Activated naive CD8-positive, alpha-beta T cell treated with anti-CD3 and anti-CD28 coated beads, Interleukin-2, amount 50 U/mL, for 24 hours (primary cell): Measurements from ENCODE around the gene FXYD1.

ENCODE experiments used
- ATAC-seq: fragments of 150-1000 bp; cut with Tn5 transposase; one replicate; pipeline ENCODE4 v1.10.0; 2021
- DNase-seq: peaks from one replicate; pipeline ENCODE4 v3.0.0; 2021
- H3K27ac Mint-ChIP-seq: one replicate; pipeline ENCODE4 v1.8.0; 2021; ENCODE audit warnings: mild to moderate bottlenecking, mixed read lengths
- H3K27me3 Mint-ChIP-seq: one replicate; pipeline ENCODE4 v1.8.0; 2021; ENCODE audit warnings: mixed read lengths
- H3K36me3 Mint-ChIP-seq: one replicate; pipeline ENCODE4 v1.8.0; 2021; ENCODE audit warnings: low read depth, mixed read lengths
- H3K4me1 Mint-ChIP-seq: one replicate; pipeline ENCODE4 v1.8.0; 2021; ENCODE audit warnings: mixed read lengths
- H3K4me3 Mint-ChIP-seq: one replicate; pipeline ENCODE4 v1.8.0; 2021; ENCODE audit warnings: mild to moderate bottlenecking, moderate library complexity, mixed read lengths
- H3K9me3 Mint-ChIP-seq: one replicate; pipeline ENCODE4 v1.8.0; 2021; ENCODE audit warnings: mixed read lengths

Gene FXYD1

GRCh38 chr19:35154525-35155406 is 16.1 kb downstream of the FXYD1 start, which contains the start of gene FXYD5:
FXYD5 (plus strand) TSS chr19:35154735; CDS start chr19:35155551, 816 bp downstream.
- Mint-ChIP-seq H3K9me3 (no peaks in the 10 kb centered on the region), H3K4me1 (peaks cover 55% of the 10 kb centered on the region), H3K27ac (peak within 1 kb of the TSS; percentile 99), H3K4me3 (peak within 1 kb of the TSS; percentile 96), H3K36me3 (peaks cover 43% of the 10 kb centered on the region), H3K27me3 (no peaks in the 10 kb centered on the region)
- ATAC-seq, result peak; percentile 89
- DNase-seq, result peak; percentile 86

- DNase-seq (peak; percentile 52), ATAC-seq (peak; percentile 14)
- Mint-ChIP-seq H3K27me3 (no peaks in the 10 kb centered on the region), H3K36me3 (peaks cover 49% of the 10 kb centered on the region), H3K4me3 (peak overlapping the region; percentile 96), H3K27ac (peak overlapping the region; percentile 99), H3K4me1 (peaks cover 56% of the 10 kb centered on the region), H3K9me3 (no peaks in the 10 kb centered on the region)
Measured at GRCh38 chr19:35155441-35155840, 16.8 kb downstream of the FXYD1 start.

GRCh38 chr19:35155981-35156672 is 17.5 kb downstream of the FXYD1 start:
- peak overlapping the region; percentile 99 for H3K27ac Mint-ChIP-seq
- peaks cover under 1% of the 10 kb centered on the region for H3K9me3 Mint-ChIP-seq
- DNase-seq (no peak), ATAC-seq (no peak)
- H3K4me1 Mint-ChIP-seq, result peaks cover 56% of the 10 kb centered on the region
- no peaks in the 10 kb centered on the region for H3K27me3 Mint-ChIP-seq
- H3K4me3 Mint-ChIP-seq, result peak overlapping the region; percentile 96
- H3K36me3 Mint-ChIP-seq, result peaks cover 56% of the 10 kb centered on the region

- H3K9me3 Mint-ChIP-seq, result peaks cover 5% of the 10 kb centered on the region
- H3K27me3 Mint-ChIP-seq, result no peaks in the 10 kb centered on the region
- H3K4me1 Mint-ChIP-seq, result peaks cover 60% of the 10 kb centered on the region
- ATAC-seq (no peak), DNase-seq (no peak)
- peaks cover 61% of the 10 kb centered on the region for H3K36me3 Mint-ChIP-seq
- H3K4me3 Mint-ChIP-seq, result peak overlapping the region; percentile 96
- peak overlapping the region; percentile 99 for H3K27ac Mint-ChIP-seq
Measured at GRCh38 chr19:35156673-35157014, 18.0 kb downstream of the FXYD1 start.

- Mint-ChIP-seq H3K4me3 (peak overlapping the region; percentile 96), H3K27ac (peak overlapping the region; percentile 99), H3K36me3 (peaks cover 69% of the 10 kb centered on the region), H3K4me1 (peaks cover 62% of the 10 kb centered on the region), H3K9me3 (peaks cover 10% of the 10 kb centered on the region), H3K27me3 (no peaks in the 10 kb centered on the region)
- DNase-seq (no peak), ATAC-seq (no peak)
Measured at GRCh38 chr19:35157431-35157830, 18.8 kb downstream of the FXYD1 start.

GRCh38 chr19:35159606-35160005 is 21.0 kb downstream of the FXYD1 start:
- ATAC-seq (no peak), DNase-seq (no peak)
- no peak overlapping the region for H3K27ac Mint-ChIP-seq
- peaks cover 90% of the 10 kb centered on the region for H3K36me3 Mint-ChIP-seq
- H3K4me1 Mint-ChIP-seq, result peaks cover 56% of the 10 kb centered on the region
- no peak overlapping the region for H3K4me3 Mint-ChIP-seq
- no peaks in the 10 kb centered on the region for H3K27me3 Mint-ChIP-seq
- H3K9me3 Mint-ChIP-seq, result peaks cover 21% of the 10 kb centered on the region

- no peak for DNase-seq
- Mint-ChIP-seq H3K4me1 (peaks cover 59% of the 10 kb centered on the region), H3K9me3 (peaks cover 26% of the 10 kb centered on the region), H3K4me3 (no peak overlapping the region), H3K27ac (no peak overlapping the region), H3K36me3 (peaks cover 99% of the 10 kb centered on the region), H3K27me3 (no peaks in the 10 kb centered on the region)
- ATAC-seq, result no peak
Measured at GRCh38 chr19:35160629-35161433, 22.2 kb downstream of the FXYD1 start.

- H3K36me3 Mint-ChIP-seq, result peaks cover 99% of the 10 kb centered on the region
- H3K4me1 Mint-ChIP-seq, result peaks cover 57% of the 10 kb centered on the region
- H3K9me3 Mint-ChIP-seq, result peaks cover 31% of the 10 kb centered on the region
- H3K27ac Mint-ChIP-seq, result no peak overlapping the region
- DNase-seq, result no peak
- ATAC-seq, result no peak
- H3K27me3 Mint-ChIP-seq, result no peaks in the 10 kb centered on the region
- no peak overlapping the region for H3K4me3 Mint-ChIP-seq
Measured at GRCh38 chr19:35161434-35161743, 22.8 kb downstream of the FXYD1 start.

GRCh38 chr19:35162471-35163326 is 24.1 kb downstream of the FXYD1 start:
- no peak overlapping the region for H3K4me3 Mint-ChIP-seq
- peaks cover 34% of the 10 kb centered on the region for H3K9me3 Mint-ChIP-seq
- H3K27ac Mint-ChIP-seq, result peak overlapping the region; percentile 61
- no peaks in the 10 kb centered on the region for H3K27me3 Mint-ChIP-seq
- ATAC-seq, result no peak
- no peak for DNase-seq
- H3K36me3 Mint-ChIP-seq, result peaks cover 99% of the 10 kb centered on the region
- peaks cover 57% of the 10 kb centered on the region for H3K4me1 Mint-ChIP-seq

- H3K27ac Mint-ChIP-seq, result no peak overlapping the region
- H3K36me3 Mint-ChIP-seq, result peaks cover 94% of the 10 kb centered on the region
- peaks cover 56% of the 10 kb centered on the region for H3K4me1 Mint-ChIP-seq
Measured at GRCh38 chr19:35164418-35164817, 25.8 kb downstream of the FXYD1 start.

GRCh38 chr19:35165200-35166058 is 26.8 kb downstream of the FXYD1 start:
- peaks cover 34% of the 10 kb centered on the region for H3K9me3 Mint-ChIP-seq
- no peak overlapping the region for H3K4me3 Mint-ChIP-seq
- H3K27me3 Mint-ChIP-seq, result no peaks in the 10 kb centered on the region
- ATAC-seq (no peak), DNase-seq (no peak)
- peak overlapping the region; percentile 67 for H3K27ac Mint-ChIP-seq
- peaks cover 56% of the 10 kb centered on the region for H3K4me1 Mint-ChIP-seq
- peaks cover 93% of the 10 kb centered on the region for H3K36me3 Mint-ChIP-seq

More at GRCh38 chr19:35164418-35164817, 25.8 kb downstream of the FXYD1 start:
- H3K4me3 Mint-ChIP-seq, result no peak overlapping the region
- H3K9me3 Mint-ChIP-seq, result peaks cover 34% of the 10 kb centered on the region
- DNase-seq, result no peak
- no peaks in the 10 kb centered on the region for H3K27me3 Mint-ChIP-seq
- no peak for ATAC-seq

GRCh38 chr19:35166100-35167063 is 27.8 kb downstream of the FXYD1 start:
- H3K4me3 Mint-ChIP-seq, result no peak overlapping the region
- DNase-seq, result no peak
- no peak for ATAC-seq
- H3K36me3 Mint-ChIP-seq, result peaks cover 86% of the 10 kb centered on the region
- peak overlapping the region; percentile 77 for H3K27ac Mint-ChIP-seq
- H3K4me1 Mint-ChIP-seq, result peaks cover 54% of the 10 kb centered on the region
- H3K27me3 Mint-ChIP-seq, result no peaks in the 10 kb centered on the region
- peaks cover 31% of the 10 kb centered on the region for H3K9me3 Mint-ChIP-seq
